Measurements from ENCODE around the gene FRMD4A.

DNA sequence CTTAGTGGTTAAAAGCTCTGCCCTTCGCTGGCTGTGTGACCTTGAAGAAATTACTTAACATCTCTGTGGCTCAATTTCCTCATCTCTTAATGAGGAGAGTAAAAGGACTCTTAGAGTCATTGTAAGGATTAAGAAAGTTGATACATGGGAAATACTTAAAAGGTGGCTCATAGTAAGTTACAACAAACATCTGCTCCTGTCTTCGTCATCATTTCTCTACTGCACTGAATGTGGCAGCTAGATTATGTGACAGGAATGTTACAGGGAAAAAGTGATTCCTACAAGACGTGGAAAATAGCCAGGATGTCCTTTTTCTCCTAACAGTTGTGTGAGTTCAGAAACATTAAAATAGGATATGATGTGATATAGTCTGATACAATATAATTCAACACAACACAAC, 184.7 kb downstream of the FRMD4A start:
- TF ChIP-seq, protein P1, sequence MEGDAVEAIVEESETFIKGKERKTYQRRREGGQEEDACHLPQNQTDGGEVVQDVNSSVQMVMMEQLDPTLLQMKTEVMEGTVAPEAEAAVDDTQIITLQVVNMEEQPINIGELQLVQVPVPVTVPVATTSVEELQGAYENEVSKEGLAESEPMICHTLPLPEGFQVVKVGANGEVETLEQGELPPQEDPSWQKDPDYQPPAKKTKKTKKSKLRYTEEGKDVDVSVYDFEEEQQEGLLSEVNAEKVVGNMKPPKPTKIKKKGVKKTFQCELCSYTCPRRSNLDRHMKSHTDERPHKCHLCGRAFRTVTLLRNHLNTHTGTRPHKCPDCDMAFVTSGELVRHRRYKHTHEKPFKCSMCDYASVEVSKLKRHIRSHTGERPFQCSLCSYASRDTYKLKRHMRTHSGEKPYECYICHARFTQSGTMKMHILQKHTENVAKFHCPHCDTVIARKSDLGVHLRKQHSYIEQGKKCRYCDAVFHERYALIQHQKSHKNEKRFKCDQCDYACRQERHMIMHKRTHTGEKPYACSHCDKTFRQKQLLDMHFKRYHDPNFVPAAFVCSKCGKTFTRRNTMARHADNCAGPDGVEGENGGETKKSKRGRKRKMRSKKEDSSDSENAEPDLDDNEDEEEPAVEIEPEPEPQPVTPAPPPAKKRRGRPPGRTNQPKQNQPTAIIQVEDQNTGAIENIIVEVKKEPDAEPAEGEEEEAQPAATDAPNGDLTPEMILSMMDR (IDR thresholded peaks at IDR 0.05; ENCODE audit: low read length), result no peak
- TF ChIP-seq EZH2phosphoT487 (IDR thresholded peaks at IDR 0.05; ENCODE audit: low read length) (no peak), EZH2 (optimal IDR thresholded peaks at IDR 0.05; ENCODE audit: low read depth, low read length) (no peak)

Measured in MM.1S (cell line).